Smooth muscle cell (in vitro differentiated cells): ENCODE data around the gene SLCO1B3. TPM values are rescaled to one million over a fixed set of nuclear protein-coding genes. Genes with fewer than 3 reads are reported as not detected.

Experiments
- DNase-seq: peaks from one replicate; lab custom pipeline; 2025; ENCODE audit not compliant: unreplicated experiment; lab: John Stamatoyannopoulos, UW
- H2AFZ ChIP-seq: fragments of 200-600 bp; sonication (generic); 2 replicates; pipeline ENCODE4 v1.6.0; 2016; ENCODE audit warnings: antibody characterized with exemption, low read depth, mild to moderate bottlenecking
- H3F3A ChIP-seq: fragments of 200-600 bp; sonication (generic); 2 replicates; pipeline ENCODE4 v1.6.0; 2017; ENCODE audit warnings: antibody characterized with exemption, low read depth
- H3K27ac ChIP-seq: fragments of 200-600 bp; sonication (generic); 2 replicates; pipeline ENCODE4 v1.5.1; 2016; ENCODE audit warnings: low read depth, mild to moderate bottlenecking
- H3K27me3 ChIP-seq: fragments of 200-600 bp; sonication (generic); 2 replicates; pipeline ENCODE4 v1.6.1; 2016; ENCODE audit warnings: low read depth, mild to moderate bottlenecking
- H3K36me3 ChIP-seq: fragments of 200-600 bp; sonication (generic); 2 replicates; pipeline ENCODE4 v1.5.1; 2016; ENCODE audit warnings: low read depth
- H3K4me1 ChIP-seq: fragments of 200-600 bp; sonication (generic); 2 replicates; pipeline ENCODE4 v1.5.1; 2016; ENCODE audit warnings: low read depth
- H3K4me2 ChIP-seq: fragments of 200-600 bp; sonication (generic); 2 replicates; pipeline ENCODE4 v1.6.0; 2016; ENCODE audit warnings: mild to moderate bottlenecking
- H3K4me3 ChIP-seq: fragments of 200-600 bp; sonication (generic); 2 replicates; pipeline ENCODE4 v1.5.1; 2016; ENCODE audit warnings: mild to moderate bottlenecking
- H3K79me2 ChIP-seq: fragments of 200-600 bp; sonication (generic); 2 replicates; pipeline ENCODE4 v1.6.0; 2016; ENCODE audit warnings: low read depth, mild to moderate bottlenecking
- H3K9ac ChIP-seq: fragments of 200-600 bp; sonication (generic); 2 replicates; pipeline ENCODE4 v1.6.0; 2016; ENCODE audit warnings: low read depth
- H3K9me3 ChIP-seq: fragments of 200-600 bp; sonication (generic); replicated peaks from 2 replicates; pipeline ENCODE4 v1.5.1; 2016; ENCODE audit warnings: low read depth
- H4K20me1 ChIP-seq: fragments of 200-600 bp; sonication (generic); 2 replicates; pipeline ENCODE4 v1.6.0; 2016; ENCODE audit warnings: low read depth
- WGBS: methylation state at CpG from one replicate; pipeline ENCODE4 v1.1.7; 2016; ENCODE audit warnings: low lambda C conversion rate; 5-methylcytosine and 5-hydroxymethylcytosine counted together
- polyA plus RNA-seq: library from polyadenylated mRNA; unstranded; fragments of >200 nt; fragmentation: Nextera tagmentation; extraction: Ambion mirVana; gene quantifications from 2 replicates; pipeline ENCODE4 v1.2.1, GENCODE V29; 2016
- total RNA-seq: library from RNA; depleted of rRNA; stranded (reverse); fragments of >200 nt; gene quantifications from 2 replicates; pipeline ENCODE4 v1.2.3, GENCODE V29; 2014
- TF ChIP-seq, protein P1 (sequence below): fragments of 200-600 bp; sonication (generic); IDR thresholded peaks from 2 replicates; pipeline ENCODE4 v1.5.1; 2017; ENCODE audit warnings: borderline replicate concordance, mild to moderate bottlenecking, antibody characterized with exemption; ENCODE audit not compliant: insufficient read depth, poor library complexity, severe bottlenecking

SLCO1B3 gene
- total and polyA plus RNA-seq, 2 experiments from 2014 or later, result not detected

DNA sequence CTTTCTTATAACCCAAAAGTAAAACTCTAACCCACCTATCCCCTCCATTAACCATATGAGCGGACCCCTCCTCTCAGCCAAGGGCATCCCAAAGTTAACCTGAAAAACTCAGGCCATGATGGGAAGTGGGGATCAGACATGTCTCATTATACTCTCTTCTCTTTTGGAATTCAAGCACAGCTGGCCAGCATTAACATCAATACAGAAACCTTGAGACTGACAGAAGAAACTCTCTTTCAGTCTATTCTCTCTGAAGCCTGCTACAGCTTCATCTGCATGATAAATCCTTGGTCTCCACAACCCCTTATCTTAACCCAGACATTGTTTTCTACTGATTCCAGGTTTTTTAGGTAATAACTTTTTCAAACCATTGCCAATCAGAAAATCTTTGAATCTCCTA lies 17.5 kb upstream of the SLCO1B3 start:
- no peaks in the 10 kb centered on the region for H3F3A ChIP-seq
- WGBS, result 95% methylated on average over 1 of the region's 1 CpG
- H4K20me1 ChIP-seq, result no peaks in the 10 kb centered on the region
- no peak for DNase-seq
- no peaks in the 10 kb centered on the region for H3K4me1 ChIP-seq
- no peaks in the 10 kb centered on the region for H3K79me2 ChIP-seq
- TF ChIP-seq, protein P1, sequence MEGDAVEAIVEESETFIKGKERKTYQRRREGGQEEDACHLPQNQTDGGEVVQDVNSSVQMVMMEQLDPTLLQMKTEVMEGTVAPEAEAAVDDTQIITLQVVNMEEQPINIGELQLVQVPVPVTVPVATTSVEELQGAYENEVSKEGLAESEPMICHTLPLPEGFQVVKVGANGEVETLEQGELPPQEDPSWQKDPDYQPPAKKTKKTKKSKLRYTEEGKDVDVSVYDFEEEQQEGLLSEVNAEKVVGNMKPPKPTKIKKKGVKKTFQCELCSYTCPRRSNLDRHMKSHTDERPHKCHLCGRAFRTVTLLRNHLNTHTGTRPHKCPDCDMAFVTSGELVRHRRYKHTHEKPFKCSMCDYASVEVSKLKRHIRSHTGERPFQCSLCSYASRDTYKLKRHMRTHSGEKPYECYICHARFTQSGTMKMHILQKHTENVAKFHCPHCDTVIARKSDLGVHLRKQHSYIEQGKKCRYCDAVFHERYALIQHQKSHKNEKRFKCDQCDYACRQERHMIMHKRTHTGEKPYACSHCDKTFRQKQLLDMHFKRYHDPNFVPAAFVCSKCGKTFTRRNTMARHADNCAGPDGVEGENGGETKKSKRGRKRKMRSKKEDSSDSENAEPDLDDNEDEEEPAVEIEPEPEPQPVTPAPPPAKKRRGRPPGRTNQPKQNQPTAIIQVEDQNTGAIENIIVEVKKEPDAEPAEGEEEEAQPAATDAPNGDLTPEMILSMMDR, result no peak
- no peak overlapping the region for H2AFZ ChIP-seq
- H3K27ac ChIP-seq, result no peak overlapping the region
- H3K4me2 ChIP-seq, result no peak overlapping the region
- H3K9me3 ChIP-seq, result no peaks in the 10 kb centered on the region
- no peak overlapping the region for H3K4me3 ChIP-seq
- H3K9ac ChIP-seq, result no peak overlapping the region
- no peaks in the 10 kb centered on the region for H3K36me3 ChIP-seq
- no peaks in the 10 kb centered on the region for H3K27me3 ChIP-seq

DNA sequence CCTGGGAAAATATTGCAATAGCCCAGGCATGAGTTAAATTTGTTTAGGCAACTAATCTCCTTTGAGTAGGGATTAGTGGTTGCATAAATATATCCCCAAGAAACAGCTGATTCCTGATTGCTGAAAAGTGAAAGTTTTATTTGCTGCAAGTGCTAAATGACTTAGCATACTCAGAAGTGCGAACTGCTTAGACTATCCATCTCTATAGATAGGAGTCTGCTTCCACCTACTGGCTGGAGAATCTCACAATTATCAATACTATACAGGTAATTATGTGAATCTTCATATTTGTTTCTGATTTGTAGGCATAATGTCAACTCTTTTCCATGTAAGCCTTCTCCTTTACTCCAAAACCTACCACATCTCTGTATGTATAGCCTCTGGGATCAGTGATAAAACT lies 12.0 kb upstream of the SLCO1B3 start:
- Histone ChIP-seq H3K27me3 (no peaks in the 10 kb centered on the region), H3F3A (no peaks in the 10 kb centered on the region), H3K9me3 (no peaks in the 10 kb centered on the region), H3K4me1 (no peaks in the 10 kb centered on the region), H3K27ac (no peak overlapping the region), H2AFZ (no peak overlapping the region), H3K36me3 (no peaks in the 10 kb centered on the region), H3K79me2 (no peaks in the 10 kb centered on the region), H3K4me3 (no peak overlapping the region), H3K9ac (no peak overlapping the region), H4K20me1 (no peaks in the 10 kb centered on the region), H3K4me2 (no peak overlapping the region)
- DNase-seq, result no peak
- WGBS, result 55% methylated on average over 1 of the region's 1 CpG
- TF ChIP-seq, protein P1, result peak; percentile 36

DNA sequence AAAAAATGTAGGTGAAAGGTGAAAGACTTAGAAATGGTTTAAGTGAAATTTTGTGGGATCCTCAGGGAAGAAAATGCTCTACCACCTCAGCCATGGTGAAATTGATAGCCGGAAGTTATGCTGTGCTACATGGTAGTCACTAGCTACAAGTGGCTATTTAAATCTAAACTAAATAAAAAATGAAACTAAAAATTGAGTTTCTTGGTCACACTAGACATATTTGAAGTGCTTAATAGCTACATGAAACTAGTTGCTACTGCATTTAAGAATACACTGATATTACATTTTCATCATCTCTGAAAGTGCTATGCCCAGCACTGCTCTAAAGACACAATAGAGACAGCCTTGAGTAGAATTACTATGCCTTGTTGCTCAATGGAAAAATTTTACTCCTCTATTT lies 10.3 kb upstream of the SLCO1B3 start:
- Histone ChIP-seq H4K20me1 (no peaks in the 10 kb centered on the region), H3K27me3 (no peaks in the 10 kb centered on the region), H2AFZ (no peak overlapping the region), H3K79me2 (no peaks in the 10 kb centered on the region), H3F3A (no peaks in the 10 kb centered on the region), H3K27ac (no peak overlapping the region), H3K36me3 (no peaks in the 10 kb centered on the region), H3K9ac (no peak overlapping the region), H3K4me2 (no peak overlapping the region), H3K4me1 (no peaks in the 10 kb centered on the region), H3K4me3 (no peak overlapping the region), H3K9me3 (no peaks in the 10 kb centered on the region)
- TF ChIP-seq, protein P1, result no peak
- DNase-seq, result no peak
- WGBS, result 96% methylated on average over 1 of the region's 1 CpG

- no peaks in the 10 kb centered on the region for H4K20me1 ChIP-seq
- TF ChIP-seq, protein P1, result no peak
- no peaks in the 10 kb centered on the region for H3F3A ChIP-seq
- no peaks in the 10 kb centered on the region for H3K27me3 ChIP-seq
- H3K27ac ChIP-seq, result no peak overlapping the region
- H3K4me2 ChIP-seq, result no peak overlapping the region
- no peak overlapping the region for H3K4me3 ChIP-seq
- H3K9me3 ChIP-seq, result no peaks in the 10 kb centered on the region
- H3K9ac ChIP-seq, result no peak overlapping the region
- DNase-seq, result no peak
- H2AFZ ChIP-seq, result no peak overlapping the region
- H3K79me2 ChIP-seq, result no peaks in the 10 kb centered on the region
- H3K4me1 ChIP-seq, result no peaks in the 10 kb centered on the region
- no peaks in the 10 kb centered on the region for H3K36me3 ChIP-seq
Measured at GRCh38 chr12:20801035-20801434, 9.5 kb upstream of the SLCO1B3 start.
